GM23338 (cell line): ENCODE measurements around the gene HTRA1.

ENCODE experiments used
- CTCF ChIP-seq, 2 experiments: fragments of 200-600 bp in 1 of 2; sonication (generic) in 1 of 2; conservative IDR thresholded peaks; 2 replicates each; pipeline versions ENCODE4 v1.5.1 to v1.6.1; 2016 to 2017; ENCODE audit warnings: antibody characterized with exemption in 2 of 2, low read depth in 2 of 2, mild to moderate bottlenecking in 2 of 2, moderate library complexity in 1 of 2
- EZH2 ChIP-seq: fragments of 200-600 bp; sonication (generic); IDR thresholded peaks from one replicate; pipeline ENCODE4 v1.8.0; 2017; ENCODE audit warnings: antibody characterized with exemption, mild to moderate bottlenecking, low read depth; ENCODE audit not compliant: unreplicated experiment
- EZH2phosphoT487 ChIP-seq: fragments of 200-600 bp; sonication (generic); IDR thresholded peaks from one replicate; pipeline ENCODE4 v1.8.1; 2018; ENCODE audit warnings: antibody characterized with exemption; ENCODE audit not compliant: unreplicated experiment
- JUNB ChIP-seq: IDR thresholded peaks from one replicate; pipeline ENCODE4 v1.6.1; 2016; ENCODE audit warnings: antibody characterized with exemption; ENCODE audit not compliant: unreplicated experiment
- NANOG ChIP-seq: IDR thresholded peaks from 2 replicates; pipeline ENCODE4 v1.6.1; 2016; ENCODE audit warnings: antibody characterized with exemption, borderline replicate concordance
- POLR2AphosphoS5 ChIP-seq: IDR thresholded peaks from 2 replicates; pipeline ENCODE4 v1.6.1; 2016; ENCODE audit warnings: antibody characterized with exemption, low read depth
- REST ChIP-seq: IDR thresholded peaks from one replicate; pipeline ENCODE4 v1.6.1; 2018; ENCODE audit warnings: antibody characterized with exemption; ENCODE audit not compliant: unreplicated experiment
- ZNF114 ChIP-seq: fragments of 250-450 bp; sonication (Bioruptor Pico); IDR thresholded peaks from 2 replicates; pipeline ENCODE4 v1.5.0; 2020; ENCODE audit warnings: mild to moderate bottlenecking, moderate library complexity

GRCh38 chr10:122426829-122427228 lies 34.5 kb upstream of the HTRA1 start:
- no peak for TF ChIP-seq JUNB
- TF ChIP-seq CTCF (conservative IDR thresholded peaks at IDR 0.05; ENCODE audit: low read depth in 2 of 2): no peak
- no peak for TF ChIP-seq EZH2phosphoT487
- no peak for TF ChIP-seq EZH2
- TF ChIP-seq POLR2AphosphoS5: no peak
- TF ChIP-seq REST: no peak
- TF ChIP-seq NANOG: no peak
- no peak for TF ChIP-seq ZNF114 (CRISPR knock-in tag)
